NT2/D1 (cell line): ENCODE data around the gene HCFC1R1.

ENCODE experiments used
- SUZ12 ChIP-seq: IDR thresholded peaks from 2 replicates; pipeline ENCODE4 v1.6.1; 2011; ENCODE audit not compliant: insufficient read length, insufficient read depth; ENCODE audit errors: extremely low read depth
- YY1 ChIP-seq: IDR thresholded peaks from 2 replicates; pipeline ENCODE4 v1.6.1; 2011; ENCODE audit not compliant: insufficient read length, insufficient read depth

GRCh38 chr16:3065742-3066439, 42.1 kb upstream of the HCFC1R1 start:
- TF ChIP-seq YY1 = no peak
- no peak for TF ChIP-seq SUZ12
